GM03348 (cell line): ENCODE measurements around the gene RBMS3.
"Not testable (repeated sequence)": the region's sequence is repeated elsewhere in the genome, so short reads cannot be mapped to it uniquely, and the experiment has no call there.

Source experiments
- DNase-seq: peaks from one replicate; pipeline ENCODE4 v3.0.0; 2012; ENCODE audit warnings: low spot score

RBMS3 gene

DNA sequence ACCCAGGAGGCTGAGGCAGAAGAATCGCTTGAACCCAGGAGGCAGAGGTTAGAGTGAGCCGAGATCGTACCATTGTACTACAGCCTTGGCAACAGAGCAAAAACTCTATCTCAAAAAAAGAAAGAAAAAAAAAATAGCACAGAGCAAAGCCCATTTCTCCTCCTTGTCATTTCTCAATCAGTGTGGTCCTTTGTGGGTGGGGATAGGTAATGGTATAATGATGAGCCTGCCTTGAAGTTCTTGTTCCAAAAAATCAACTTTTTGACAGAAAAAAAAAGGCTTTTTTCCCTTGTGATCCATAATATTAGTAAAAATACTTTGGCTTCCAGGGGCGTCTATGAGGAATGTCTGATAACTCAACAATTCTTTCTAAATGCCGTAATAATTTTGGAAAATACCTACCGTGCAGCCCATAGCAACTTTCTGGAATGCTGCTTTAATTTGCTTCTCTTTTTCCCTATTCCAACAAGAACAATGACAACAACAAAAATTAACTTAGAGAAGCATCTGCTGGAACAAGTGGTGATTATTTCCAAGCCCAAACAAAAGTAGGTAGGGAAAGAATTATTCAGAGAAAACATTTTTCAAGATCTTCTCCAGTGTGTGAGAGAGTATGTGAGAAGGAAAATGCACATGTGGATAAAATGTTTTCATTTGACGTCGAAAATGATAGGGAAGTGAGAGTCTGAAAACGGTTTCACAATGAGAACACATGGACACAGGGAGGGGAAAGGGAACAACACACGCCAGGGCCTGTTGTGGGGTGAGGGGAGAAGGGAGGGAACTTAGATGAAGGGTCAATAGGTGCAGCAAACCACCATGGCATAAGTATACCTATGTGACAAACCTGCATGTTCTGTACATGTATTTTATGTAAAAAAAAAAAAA, 337.8 kb downstream of the RBMS3 start:
- peak; percentile 15 for DNase-seq

DNA sequence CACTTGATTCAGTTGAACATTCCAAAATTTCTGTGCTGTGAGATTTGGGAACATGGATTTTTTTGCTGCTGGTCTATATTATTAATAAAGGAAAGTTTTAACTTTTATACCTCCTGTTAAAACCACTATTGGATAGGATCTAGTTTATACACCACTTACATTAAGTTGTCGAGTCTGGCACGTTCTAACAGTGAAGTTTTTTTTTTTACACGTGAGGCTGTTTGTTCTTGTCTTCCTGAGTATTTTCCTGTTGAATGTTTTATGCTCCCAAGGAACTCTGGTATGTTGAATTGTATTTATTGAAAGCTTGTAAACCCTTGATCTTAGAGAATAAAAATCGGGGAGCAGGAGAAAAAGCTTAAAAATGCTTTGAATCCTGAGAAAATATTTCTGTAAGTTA, 338.8 kb downstream of the RBMS3 start:
- no peak for DNase-seq

GRCh38 chr3:29627136-29628117, 346.6 kb downstream of the RBMS3 start:
- DNase-seq = no peak

GRCh38 chr3:29628795-29629194, 347.9 kb downstream of the RBMS3 start:
- no peak for DNase-seq

- DNase-seq = no peak
Measured at GRCh38 chr3:29635888-29636287, 355.0 kb downstream of the RBMS3 start.

GRCh38 chr3:29637068-29637467, 356.2 kb downstream of the RBMS3 start:
- DNase-seq = no peak

DNA sequence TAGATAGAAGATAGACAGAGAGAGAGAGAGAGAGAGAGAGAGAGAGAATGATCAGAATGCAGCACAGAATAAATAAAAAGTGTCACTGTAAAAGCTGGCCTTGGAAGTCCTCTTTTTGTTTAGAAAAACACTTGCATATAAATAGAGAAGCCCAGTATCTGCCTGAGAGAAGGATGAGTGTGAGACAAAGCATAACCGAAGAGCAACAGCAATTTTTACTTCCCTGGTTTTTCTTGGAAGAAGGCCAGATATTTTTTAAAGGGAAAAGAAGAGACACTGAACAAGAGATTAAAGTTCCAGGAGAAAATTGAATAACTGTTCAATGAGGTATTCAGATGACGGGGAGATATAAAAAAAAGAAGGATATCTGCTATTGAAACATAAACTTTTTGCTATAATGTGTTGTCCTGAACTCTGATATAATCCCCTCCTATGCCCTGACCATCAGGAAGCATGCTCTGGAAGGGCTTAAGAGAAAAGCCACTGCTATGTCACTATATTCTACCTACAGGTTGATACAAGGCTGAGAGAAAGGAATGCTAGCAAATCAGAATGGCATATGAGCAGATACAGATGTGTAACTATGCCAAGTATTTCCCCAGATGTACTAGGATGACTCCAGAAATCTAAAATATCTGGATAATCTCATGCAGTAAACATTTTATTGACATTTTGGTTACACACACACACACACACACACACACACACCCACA, 358.9 kb downstream of the RBMS3 start:
- DNase-seq = no peak

GRCh38 chr3:29642393-29643033, 361.6 kb downstream of the RBMS3 start:
- peak; percentile 24 for DNase-seq

DNA sequence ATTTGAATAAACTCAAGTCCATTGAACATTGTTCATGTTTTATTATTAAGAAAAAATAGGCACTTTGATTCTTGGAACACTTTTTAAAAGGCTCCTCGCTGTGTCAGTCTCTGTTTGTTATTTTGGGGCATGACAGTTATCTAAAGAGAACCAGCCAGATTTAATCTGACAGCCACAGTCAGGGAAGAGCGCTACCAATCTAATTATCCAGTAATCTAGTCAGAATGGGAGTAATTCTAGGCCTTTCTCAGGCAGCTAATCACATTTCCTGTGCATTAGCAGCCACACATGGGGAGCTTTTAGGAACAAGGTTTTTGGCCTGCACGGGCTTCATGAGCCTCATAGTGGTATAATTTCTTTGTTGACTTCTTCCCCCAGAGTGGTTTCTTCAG, 362.2 kb downstream of the RBMS3 start:
- no peak for DNase-seq

DNA sequence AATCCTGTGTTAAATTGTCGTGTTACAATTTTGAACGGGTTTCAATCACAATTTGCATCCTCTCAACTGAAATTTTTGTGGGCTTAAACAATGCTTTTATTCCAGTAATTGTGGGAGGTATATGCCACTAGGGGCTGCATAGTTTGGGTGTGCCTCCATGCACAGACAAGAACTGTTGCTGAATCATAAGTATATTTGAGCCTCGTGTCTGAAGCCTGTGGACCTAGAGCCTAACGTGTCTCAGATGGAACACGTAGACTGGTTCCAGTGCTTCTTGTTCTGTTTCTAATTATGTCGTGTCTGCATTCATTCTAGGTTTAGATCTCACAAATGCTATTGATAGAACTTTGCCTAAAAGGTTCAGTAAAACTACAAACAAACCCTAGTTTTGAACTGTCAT, 363.4 kb downstream of the RBMS3 start:
- DNase-seq = peak; percentile 62

DNA sequence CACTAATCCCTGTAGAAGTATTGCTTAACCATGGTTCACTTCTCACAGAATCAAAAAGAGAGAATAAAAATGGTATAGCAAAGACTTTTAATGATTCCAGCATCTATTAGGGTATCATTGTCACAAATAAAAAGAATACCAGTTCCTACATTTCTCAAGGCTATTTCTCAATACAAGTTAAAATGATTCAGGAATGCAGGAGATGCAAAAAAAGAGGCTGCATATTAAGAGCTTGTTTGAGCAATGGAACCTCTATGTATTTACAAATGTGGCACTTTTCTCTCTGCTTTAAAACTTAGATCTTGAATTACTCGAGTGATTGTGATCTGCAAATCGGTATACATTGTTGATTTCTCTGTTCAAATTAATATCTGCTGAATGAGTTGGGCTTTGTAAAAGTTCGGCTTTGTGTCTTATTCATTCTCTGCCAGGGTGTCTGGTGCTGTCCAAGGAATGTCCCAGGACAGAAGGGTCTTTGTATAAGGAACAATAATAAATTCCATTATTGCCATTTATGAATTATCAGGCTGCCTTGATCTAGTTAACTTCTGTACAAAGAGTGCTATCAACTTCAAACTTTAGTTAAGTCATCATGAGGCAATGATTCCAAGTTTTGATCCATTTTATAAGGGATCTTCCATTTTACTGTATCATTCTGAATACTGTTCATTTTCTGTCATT, 364.2 kb downstream of the RBMS3 start:
- peak; percentile 16 for DNase-seq

- no peak for DNase-seq
Measured at GRCh38 chr3:29646043-29646442, 365.2 kb downstream of the RBMS3 start.

GRCh38 chr3:29649815-29650547, 369.1 kb downstream of the RBMS3 start:
- DNase-seq = no peak

- DNase-seq = no peak
Measured at GRCh38 chr3:29653680-29654079, 372.8 kb downstream of the RBMS3 start.

- DNase-seq = no peak
Measured at GRCh38 chr3:29655015-29655747, 374.3 kb downstream of the RBMS3 start.

DNA sequence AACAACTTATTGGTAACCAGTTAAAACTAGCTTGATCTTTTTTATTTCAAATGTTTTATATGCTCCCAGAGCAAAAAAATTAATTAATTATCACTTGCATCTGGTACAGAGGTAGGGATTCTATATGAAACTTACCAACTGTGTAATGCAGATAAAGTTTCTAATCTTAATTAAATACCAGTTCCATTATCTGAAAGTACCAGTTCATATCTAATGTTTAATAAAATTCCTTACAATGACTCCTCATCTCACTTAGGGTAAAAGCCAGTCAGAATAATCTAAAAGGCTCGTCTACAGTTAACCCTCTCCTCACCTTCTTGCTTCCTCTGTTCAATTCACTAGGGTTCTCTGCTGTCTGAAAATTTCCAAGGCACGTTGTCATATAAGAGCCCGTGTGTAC, 384.8 kb downstream of the RBMS3 start:
- DNase-seq = no peak

GRCh38 chr3:29668233-29668632, 387.4 kb downstream of the RBMS3 start:
- DNase-seq = no peak

GRCh38 chr3:29668728-29669127, 387.9 kb downstream of the RBMS3 start:
- no peak for DNase-seq

- not testable (repeated sequence) for DNase-seq
Measured at GRCh38 chr3:29670476-29670875, 389.6 kb downstream of the RBMS3 start.

DNA sequence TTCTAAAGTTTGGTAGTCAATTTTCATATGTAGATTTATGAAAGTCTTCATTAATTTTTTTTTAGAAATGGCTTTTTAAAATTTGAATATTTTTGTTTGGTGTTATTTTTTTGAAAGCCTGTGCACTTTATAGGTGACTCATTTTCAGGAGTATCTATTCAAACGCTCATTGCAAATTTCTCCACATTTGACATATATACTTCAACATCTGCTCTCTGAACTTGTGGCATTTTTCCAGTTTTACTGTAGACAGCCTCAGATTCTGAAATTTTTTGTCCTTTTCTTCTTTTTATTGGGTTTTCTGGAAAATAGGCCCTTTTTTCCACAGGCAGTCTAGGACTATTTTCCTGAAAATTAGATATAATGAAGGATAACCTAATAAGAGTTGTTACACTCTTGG, 396.6 kb downstream of the RBMS3 start:
- DNase-seq = no peak
